GM21381 (cell line): ENCODE data around the gene MCOLN1.
"Not testable (repeated sequence)": the region's sequence is repeated elsewhere in the genome, so short reads cannot be mapped to it uniquely, and the experiment has no call there.

Experiments
- ATAC-seq: cut with Tn5 transposase; IDR thresholded peaks from one replicate; pipeline ENCODE4 v1.9.1; 2021; ENCODE audit warnings: mild to moderate bottlenecking, moderate library complexity; ENCODE audit not compliant: unreplicated experiment

Gene MCOLN1

DNA sequence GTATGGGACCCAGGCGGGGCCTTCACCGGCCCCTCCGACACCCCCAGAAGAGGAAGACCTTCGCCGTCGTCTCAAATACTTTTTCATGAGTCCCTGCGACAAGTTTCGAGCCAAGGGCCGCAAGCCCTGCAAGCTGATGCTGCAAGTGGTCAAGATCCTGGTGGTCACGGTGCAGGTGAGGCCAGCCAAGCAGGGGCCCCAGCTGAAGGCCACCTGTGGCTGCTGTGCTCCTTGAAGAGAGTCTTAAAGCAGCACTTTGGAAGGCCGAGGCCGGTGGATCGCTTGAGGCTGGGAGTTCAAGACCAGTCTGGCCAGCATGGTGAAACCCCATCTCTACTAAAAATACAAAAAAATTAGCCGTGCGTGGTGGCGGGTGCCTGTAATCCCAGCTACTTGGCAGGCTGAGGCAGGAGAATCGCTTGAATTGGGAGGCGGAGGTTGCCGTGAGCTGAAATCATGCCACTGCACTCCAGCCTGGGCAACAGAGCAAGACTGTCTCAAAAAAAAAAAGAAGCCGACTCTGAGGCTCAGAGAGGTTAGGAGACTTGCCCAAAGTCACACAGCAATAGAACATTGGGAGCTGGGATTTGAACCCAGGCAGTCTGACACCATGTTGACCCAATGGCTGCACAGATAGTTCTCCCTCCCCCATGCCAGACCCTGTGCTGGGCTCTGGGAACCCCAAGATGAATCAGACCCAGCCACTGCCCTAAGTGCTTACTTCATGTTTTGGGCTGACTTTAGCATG is 2.7 kb downstream of the MCOLN1 start:
- no peak for ATAC-seq

DNA sequence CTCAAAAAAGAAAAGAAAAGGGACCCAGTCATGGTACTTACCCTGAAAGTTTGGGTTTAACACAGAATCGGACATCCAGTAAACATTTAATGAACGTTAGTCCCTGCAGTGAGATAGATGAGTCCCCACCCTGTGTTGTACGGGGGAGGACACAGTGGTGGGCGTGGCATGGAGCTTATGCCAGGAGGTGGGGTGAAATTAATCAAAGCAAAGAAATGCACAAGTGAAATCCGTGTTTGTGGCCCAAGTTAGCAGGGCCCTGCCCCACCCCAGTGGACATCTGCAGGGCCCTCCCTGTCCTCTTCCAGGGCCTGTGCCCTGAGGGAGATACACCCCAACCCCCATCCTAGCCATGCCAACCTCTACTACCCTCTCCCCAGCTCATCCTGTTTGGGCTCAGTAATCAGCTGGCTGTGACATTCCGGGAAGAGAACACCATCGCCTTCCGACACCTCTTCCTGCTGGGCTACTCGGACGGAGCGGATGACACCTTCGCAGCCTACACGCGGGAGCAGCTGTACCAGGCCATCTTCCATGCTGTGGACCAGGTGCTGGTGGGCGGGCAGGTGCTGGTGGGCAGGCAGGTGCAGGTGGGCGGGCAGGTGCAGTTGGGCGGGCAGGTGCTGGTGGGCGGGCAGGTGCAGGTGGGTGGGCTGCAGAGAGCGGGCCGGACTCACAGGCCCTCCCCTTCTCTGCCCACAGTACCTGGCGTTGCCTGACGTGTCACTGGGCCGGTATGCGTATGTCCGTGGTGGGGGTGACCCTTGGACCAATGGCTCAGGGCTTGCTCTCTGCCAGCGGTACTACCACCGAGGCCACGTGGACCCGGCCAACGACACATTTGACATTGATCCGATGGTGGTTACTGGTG is 3.9 kb downstream of the MCOLN1 start:
- no peak for ATAC-seq

DNA sequence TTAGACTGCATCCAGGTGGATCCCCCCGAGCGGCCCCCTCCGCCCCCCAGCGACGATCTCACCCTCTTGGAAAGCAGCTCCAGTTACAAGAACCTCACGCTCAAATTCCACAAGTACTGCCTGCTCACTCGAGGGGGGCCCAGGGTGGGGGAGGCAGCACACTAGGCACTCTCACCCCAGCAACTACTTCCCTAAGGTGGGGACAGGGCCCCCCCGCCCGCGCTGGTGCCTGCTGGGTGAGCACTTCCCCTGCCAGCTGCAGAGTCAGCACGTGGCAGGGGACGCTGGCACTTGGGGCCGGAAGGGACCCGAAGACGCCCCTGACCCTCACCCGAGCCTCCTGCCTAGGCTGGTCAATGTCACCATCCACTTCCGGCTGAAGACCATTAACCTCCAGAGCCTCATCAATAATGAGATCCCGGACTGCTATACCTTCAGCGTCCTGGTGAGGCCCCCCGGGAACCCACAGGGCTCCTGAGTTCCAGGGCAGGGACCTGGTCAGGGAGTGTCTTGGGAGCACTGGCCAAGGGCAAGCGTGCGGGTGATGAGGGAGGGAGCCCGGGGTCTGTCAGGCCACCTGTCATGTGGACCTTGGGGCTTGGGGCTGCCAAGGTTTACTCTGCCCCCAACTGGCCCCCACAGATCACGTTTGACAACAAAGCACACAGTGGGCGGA is 5.2 kb downstream of the MCOLN1 start:
- no peak for ATAC-seq

DNA sequence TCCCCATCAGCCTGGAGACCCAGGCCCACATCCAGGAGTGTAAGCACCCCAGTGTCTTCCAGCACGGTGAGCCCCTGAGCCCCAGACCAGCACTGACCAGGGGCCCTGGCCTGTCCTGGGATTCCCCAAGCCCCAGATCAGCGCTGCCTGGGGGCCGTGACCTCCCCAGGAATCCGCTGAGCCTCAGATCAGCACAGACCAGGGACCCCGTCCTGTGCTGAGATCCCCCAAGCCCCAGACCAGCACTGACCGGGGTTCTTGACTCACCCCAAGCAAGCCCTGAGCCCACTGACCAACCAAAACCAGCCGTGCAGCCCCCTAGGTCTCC is 5.7 kb downstream of the MCOLN1 start:
- no peak for ATAC-seq

DNA sequence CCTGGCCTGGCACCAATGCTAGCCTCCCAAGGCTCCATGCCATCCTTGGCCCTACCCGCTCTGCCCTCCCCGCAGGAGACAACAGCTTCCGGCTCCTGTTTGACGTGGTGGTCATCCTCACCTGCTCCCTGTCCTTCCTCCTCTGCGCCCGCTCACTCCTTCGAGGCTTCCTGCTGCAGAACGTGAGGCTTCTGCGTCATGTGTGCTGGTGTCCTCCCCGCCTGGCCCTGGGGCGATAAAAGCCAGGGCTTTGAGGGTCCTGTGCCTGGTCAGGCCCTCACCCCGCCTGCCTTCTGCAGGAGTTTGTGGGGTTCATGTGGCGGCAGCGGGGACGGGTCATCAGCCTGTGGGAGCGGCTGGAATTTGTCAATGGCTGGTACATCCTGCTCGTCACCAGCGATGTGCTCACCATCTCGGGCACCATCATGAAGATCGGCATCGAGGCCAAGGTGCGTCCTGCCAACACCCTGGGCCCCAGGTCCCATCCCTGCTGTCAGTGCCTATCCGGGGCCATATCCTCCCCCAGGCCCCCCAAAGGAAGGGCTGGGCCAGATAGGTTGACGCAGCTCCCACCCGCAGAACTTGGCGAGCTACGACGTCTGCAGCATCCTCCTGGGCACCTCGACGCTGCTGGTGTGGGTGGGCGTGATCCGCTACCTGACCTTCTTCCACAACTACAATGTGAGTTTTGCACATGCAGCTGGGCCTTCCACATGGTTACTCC is 6.3 kb downstream of the MCOLN1 start:
- no peak for ATAC-seq

DNA sequence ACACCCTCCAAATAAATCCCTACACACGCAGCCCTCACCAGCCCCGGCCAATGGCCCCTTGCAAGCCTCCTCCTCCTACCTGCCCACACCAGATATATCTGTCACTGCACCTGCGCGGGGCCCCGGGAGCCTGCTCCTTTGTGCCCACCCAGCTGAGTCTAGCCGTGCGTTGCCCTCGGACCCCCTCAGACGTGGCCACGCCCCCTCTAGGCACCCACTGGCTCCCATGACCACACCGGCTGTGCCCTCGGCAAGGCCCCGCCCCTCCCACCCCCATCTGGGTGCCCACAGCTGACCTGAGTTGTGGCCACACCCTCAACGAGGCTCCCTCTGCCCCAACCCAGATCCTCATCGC is 6.8 kb downstream of the MCOLN1 start:
- ATAC-seq, result no peak

DNA sequence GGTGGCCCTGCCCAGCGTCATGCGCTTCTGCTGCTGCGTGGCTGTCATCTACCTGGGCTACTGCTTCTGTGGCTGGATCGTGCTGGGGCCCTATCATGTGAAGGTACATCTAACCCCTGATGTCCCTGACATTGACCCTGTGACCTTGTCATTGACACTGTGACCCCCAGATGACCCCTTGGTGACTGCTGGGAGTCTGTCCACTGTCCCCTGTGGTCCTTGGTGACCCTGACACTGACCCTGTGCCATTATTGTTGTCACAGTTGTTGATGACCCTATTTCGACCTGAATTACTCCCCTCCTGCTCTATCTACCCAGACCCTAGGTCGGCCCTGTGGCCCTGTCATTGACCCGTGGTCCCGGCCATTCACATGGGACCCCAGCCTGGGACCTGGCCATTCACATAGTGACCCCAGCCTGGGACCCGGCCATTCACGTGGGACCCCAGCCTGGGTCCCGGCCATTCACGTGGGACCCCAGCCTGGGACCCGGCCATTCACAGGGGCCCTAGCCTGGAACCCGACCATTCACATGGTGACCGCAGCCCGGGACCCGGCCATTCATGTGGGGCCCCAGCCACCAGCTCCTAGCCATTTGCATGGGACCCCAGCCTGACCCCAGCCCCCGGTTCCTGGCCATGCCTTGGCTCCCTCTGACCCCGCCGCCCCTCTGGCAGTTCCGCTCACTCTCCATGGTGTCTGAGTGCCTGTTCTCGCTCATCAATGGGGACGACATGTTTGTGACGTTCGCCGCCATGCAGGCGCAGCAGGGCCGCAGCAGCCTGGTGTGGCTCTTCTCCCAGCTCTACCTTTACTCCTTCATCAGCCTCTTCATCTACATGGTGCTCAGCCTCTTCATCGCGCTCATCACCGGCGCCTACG is 7.4 kb downstream of the MCOLN1 start:
- no peak for ATAC-seq

DNA sequence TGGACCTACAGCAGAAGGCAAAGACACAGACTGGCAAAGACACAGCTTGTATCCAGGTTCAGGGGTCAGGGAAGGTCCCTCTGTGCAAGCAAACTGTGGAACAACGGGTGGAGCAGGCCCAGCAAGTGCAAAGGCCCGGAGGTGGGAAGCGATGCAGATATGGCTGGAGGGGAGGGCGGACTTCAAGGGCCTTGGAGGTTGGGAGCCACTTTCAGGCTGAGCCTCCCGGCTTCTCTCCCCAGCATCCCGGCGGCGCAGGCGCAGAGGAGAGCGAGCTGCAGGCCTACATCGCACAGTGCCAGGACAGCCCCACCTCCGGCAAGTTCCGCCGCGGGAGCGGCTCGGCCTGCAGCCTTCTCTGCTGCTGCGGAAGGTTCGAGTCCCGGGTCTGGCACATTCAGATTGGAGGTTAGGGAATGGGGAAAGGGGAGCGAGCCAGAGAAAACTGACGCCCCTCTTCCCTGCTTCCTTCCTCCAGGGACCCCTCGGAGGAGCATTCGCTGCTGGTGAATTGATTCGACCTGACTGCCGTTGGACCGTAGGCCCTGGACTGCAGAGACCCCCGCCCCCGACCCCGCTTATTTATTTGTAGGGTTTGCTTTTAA is 11.0 kb downstream of the MCOLN1 start:
- no peak for ATAC-seq

DNA sequence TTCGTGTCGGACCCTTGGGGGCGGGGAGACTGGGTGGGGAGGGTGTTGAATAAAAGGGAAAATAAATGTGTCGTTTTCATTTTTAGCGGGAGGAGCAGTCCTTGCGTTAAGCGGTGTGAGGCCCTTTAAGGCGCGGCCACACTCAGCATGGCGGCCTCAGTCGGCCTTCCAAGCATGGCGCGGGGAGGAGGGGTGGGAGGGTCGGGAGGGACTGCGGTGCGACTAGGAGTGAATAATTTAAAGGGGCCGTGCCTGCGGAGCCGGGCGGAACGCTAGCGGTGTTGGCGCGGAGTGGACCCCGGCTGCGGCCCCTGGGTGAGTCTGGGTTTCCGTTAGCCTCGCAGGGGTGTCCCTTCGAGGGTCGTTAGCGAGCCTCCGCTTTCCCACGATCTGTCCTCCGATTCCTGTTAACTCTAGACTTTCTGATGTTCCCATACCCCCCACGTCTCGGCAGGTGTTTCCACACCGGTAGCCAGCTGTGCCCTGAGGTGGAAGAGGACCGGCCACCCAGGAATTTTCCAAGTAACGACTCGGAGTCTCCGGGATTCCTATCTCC is 11.6 kb downstream of the MCOLN1 start:
- ATAC-seq, result no peak

DNA sequence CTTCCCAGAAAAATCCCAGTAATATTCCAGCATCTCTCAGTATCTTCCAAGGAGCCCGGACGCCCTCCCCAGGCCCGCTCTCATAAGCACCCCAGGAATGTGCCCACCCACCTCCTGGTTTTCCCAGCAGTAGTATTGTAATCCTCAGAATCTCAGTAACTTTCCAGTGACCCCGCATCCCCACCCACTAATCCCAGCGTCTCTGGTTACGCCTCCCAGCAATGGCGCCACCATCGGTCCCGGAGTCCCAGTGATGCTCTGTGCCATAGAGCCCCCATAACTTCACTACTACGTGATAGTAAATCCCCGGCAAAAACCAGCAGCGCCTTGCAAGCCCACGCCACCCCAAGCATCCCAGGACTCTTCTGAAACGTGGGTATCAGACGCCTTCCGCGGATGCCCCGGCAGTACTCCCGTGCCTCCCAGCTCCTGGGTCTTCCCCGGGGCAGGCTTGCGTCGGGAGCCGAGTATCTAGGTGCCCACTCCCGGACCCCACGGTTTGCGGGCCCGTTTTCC is 12.2 kb downstream of the MCOLN1 start:
- peak; percentile 1 for ATAC-seq

DNA sequence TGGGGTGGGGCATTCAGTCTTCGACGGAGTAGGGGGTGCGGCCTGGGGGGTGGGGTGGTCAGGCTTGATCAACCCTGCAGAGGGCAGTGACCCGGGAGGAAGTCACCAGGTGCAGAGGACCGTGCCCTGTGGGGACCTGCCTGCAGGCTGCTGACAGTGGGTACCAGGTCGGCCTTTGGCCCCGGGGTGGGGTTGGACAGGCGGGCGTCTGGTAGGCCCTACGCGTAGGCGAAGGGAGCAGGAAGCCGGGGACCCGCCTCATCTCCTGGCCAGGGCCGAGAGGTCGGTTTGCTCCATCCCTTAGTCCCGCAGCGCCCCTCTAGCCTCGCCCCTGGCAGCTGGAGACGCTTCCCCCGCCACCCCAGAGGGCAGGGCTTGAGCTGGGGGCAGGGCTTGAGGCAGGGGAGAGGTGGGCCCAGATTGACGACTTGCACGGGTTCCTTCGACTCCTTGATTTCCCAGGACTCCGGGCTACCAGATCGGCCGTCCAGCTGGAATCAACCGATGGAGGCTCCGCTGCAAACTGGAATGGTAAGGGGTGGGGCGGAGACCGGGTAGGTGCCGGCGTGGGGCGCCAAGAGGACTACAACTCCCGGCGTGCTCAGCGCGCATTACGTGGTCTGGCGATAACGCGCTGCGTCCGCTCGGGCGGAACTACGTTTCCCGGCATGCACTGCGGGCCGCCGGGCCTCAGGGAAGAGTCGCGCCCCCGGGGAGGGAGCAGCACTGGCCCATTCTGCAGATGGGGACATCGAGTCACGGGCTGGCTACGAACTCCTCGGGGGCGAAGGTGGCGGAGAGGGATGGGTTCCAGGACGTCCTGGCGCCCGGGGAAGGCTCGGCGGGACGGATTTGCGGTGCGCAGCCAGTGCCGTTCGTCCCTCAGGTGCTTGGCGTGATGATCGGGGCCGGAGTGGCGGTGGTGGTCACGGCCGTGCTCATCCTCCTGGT is 12.9 kb downstream of the MCOLN1 start, which contains the start of gene PNPLA6:
Gene PNPLA6, plus strand, starts transcription at position 671 of the 951 bp plus-strand sequence. Its CDS starts 72 bp downstream, at position 743.
- peak; percentile 75 for ATAC-seq

DNA sequence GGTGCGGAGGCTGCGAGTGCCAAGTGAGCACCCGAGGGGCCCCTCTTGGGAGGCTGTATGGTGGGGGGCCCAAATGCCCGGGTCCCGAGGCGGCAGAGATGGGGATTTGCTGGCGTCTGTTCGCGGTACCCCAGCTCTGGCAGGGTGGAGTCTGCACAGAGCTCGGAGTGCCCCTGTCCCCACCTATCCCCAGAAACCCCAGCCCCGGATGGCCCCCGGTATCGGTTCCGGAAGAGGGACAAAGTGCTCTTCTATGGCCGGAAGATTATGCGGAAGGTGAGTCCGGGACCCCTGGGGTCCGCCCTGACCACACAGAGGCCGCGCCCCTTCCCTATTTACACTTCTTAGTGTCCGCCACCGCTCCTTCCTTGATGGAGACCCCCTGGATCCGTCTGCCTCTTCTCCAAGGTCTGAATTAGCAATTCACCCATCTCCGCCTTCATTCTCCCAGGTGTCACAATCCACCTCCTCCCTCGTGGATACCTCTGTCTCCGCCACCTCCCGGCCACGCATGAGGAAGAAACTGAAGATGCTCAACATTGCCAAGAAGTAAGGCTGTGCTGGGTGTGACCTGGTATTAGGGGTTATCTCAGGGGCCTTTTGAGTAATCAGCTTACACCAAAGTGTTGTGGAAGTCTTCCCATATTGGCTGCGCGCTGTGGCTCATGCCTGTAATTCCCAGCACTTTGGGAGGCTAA is 13.7 kb downstream of the MCOLN1 start:
- ATAC-seq, result no peak

DNA sequence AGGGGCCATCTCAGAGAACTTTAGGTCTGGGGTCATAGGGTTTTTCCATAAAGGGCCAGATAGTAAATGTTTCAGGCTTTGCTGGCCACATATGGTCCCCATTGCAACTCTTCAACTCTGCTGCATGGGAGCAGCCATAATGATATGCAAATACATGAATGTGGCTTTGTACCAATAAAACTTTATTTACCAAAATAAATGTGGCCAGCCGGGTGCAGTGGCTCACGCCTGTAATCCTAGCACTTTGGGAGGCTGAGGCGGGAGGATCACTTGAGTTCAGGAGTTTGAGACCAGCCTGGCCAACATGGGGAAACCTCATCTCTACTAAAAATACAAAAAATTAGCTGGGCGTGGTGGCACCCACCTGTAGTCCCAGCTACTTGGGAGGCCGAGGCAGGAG is 16.6 kb downstream of the MCOLN1 start:
- not testable (repeated sequence) for ATAC-seq

DNA sequence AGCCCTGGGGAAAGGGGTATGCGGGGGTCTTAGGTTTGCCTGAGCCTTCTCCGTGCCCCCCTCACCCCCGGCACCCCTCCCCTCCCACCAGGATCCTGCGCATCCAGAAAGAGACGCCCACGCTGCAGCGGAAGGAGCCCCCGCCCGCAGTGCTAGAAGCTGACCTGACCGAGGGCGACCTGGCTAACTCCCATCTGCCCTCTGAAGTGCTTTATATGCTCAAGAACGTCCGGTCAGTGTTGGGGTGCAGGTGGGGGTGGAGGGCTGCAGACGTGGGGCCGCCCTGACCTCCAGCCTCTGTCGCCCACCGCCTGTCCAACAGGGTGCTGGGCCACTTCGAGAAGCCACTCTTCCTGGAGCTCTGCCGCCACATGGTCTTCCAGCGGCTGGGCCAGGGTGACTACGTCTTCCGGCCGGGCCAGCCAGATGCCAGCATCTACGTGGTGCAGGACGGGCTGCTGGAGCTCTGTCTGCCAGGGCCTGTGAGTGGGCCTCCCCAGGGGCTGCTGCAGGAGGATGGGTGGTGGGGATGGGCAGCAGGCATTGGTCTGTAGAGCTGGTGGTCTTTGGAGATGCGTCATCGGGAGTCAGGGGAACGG is 17.5 kb downstream of the MCOLN1 start:
- no peak for ATAC-seq

DNA sequence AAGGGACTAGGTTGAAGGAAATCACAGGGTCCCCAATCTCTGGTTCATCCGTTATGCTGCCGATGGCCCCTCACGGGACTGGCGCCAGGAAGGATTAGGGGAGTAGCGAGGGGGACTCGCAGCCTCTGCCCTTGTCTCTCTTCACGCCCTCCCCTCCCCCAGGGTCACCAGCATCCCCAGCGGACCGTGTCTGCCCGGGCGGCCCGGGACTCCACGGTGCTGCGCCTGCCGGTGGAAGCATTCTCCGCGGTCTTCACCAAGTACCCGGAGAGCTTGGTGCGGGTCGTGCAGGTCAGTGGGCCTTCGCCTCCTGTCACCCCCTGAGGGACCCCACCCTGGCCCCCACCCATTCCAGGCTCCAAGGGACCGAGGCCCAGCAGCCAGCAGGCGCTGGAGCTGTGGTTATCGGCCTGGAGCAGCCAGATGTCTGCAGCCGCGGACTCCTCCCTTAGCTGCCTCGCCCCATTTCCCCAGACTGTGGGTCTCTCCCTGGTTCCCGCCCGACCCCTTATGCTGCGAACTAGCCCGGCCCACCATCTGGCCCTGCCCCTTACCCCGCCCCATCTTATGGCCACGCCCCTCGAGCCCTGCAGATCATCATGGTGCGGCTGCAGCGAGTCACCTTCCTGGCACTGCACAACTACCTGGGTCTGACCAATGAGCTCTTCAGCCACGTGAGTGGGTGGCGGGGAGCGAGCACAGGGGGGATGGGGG is 18.5 kb downstream of the MCOLN1 start:
- ATAC-seq, result no peak

DNA sequence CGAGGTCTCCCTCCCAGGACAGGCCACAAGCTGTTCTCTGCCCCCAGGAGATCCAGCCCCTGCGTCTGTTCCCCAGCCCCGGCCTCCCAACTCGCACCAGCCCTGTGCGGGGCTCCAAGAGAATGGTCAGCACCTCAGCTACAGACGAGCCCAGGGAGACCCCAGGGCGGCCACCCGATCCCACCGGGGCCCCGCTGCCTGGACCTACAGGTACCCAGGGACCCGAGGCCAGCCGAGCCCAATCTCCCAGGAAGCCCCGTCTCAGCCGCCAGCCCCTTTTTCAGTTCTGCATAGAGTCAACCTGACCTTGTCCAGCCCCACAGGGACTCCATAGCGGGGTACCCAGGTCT is 19.0 kb downstream of the MCOLN1 start:
- no peak for ATAC-seq
